CD8-positive, alpha-beta memory T cell (primary cell): ENCODE measurements around the gene MIB2. TPM values are rescaled to one million over a fixed set of nuclear protein-coding genes. Genes with fewer than 3 reads are reported as not detected.
"Not testable (repeated sequence)": the region's sequence is repeated elsewhere in the genome, so short reads cannot be mapped to it uniquely, and the experiment has no call there.

ENCODE experiments used
- CTCF ChIA-PET: fragments of 350-600 bp; sonication (Branson Sonifier 250); formaldehyde crosslinking; loops from one replicate; lab custom pipeline; 2021; ENCODE audit warnings: antibody characterized with exemption; lab: Charles Lee
- POLR2A ChIA-PET: fragments of 350-600 bp; sonication (Branson Sonifier 250); formaldehyde crosslinking; loops from one replicate; lab custom pipeline; 2021; ENCODE audit warnings: antibody characterized with exemption; lab: Charles Lee
- DNase-seq, 5 donors: peaks; one replicate each; pipeline versions ENCODE4 v3.0.0 to v3.0.0-alpha.2; 2020 to 2022; ENCODE audit warnings: mixed read lengths in 1 of 5
- H3K27ac ChIP-seq: one replicate; pipeline ENCODE4 v1.7.0; 2013; ENCODE audit warnings: low read depth, mild to moderate bottlenecking, low read length, moderate library complexity
- H3K27me3 ChIP-seq: 2 replicates; pipeline ENCODE4 v1.7.0; 2013; ENCODE audit warnings: low read length, mild to moderate bottlenecking; ENCODE audit not compliant: insufficient read depth, poor library complexity, severe bottlenecking
- H3K36me3 ChIP-seq: 2 replicates; pipeline ENCODE4 v1.7.0; 2013; ENCODE audit warnings: mild to moderate bottlenecking, low read length, moderate library complexity; ENCODE audit not compliant: insufficient read depth
- H3K4me1 ChIP-seq: 2 replicates; pipeline ENCODE4 v1.7.0; 2013; ENCODE audit warnings: mild to moderate bottlenecking, low read length, moderate library complexity; ENCODE audit not compliant: insufficient read depth
- H3K4me3 ChIP-seq: 2 replicates; pipeline ENCODE4 v1.7.0; 2013; ENCODE audit warnings: mild to moderate bottlenecking, low read length
- H3K9me3 ChIP-seq: 2 replicates; pipeline ENCODE4 v1.7.0; 2013; ENCODE audit warnings: mild to moderate bottlenecking, low read length
- H3K27ac Mint-ChIP-seq, 8 donors: one replicate each; pipeline ENCODE4 v1.8.0; 2020 to 2021; ENCODE audit warnings: mixed read lengths in 8 of 8, mild to moderate bottlenecking in 6 of 8, inconsistent platforms in 3 of 8, moderate library complexity in 3 of 8
- H3K27me3 Mint-ChIP-seq, 2 donors: one replicate each; pipeline ENCODE4 v1.8.0; 2020 to 2021; ENCODE audit warnings: mixed read lengths in 2 of 2, mild to moderate bottlenecking in 1 of 2, moderate library complexity in 1 of 2
- H3K36me3 Mint-ChIP-seq, 3 donors: one replicate each; pipeline ENCODE4 v1.8.0; 2020 to 2021; ENCODE audit warnings: mixed read lengths in 3 of 3, inconsistent platforms in 1 of 3, mild to moderate bottlenecking in 1 of 3
- H3K4me1 Mint-ChIP-seq, 3 donors: one replicate each; pipeline ENCODE4 v1.8.0; 2020 to 2021; ENCODE audit warnings: mixed read lengths in 3 of 3, inconsistent platforms in 1 of 3, mild to moderate bottlenecking in 1 of 3
- H3K4me3 Mint-ChIP-seq, 7 donors: one replicate each; pipeline ENCODE4 v1.8.0; 2020 to 2021; ENCODE audit warnings: mixed read lengths in 7 of 7, mild to moderate bottlenecking in 6 of 7, moderate library complexity in 4 of 7, inconsistent platforms in 2 of 7
- H3K9me3 Mint-ChIP-seq, 5 donors: one replicate each; pipeline ENCODE4 v1.8.0; 2020 to 2022; ENCODE audit warnings: mixed read lengths in 5 of 5, mild to moderate bottlenecking in 3 of 5, moderate library complexity in 2 of 5, inconsistent platforms in 1 of 5
- polyA plus RNA-seq: library from polyadenylated mRNA; unstranded; fragments of 300-500 nt; fragmentation: Illumina TruSeq; gene quantifications from one replicate; pipeline ENCODE4 v1.2.3, GENCODE V29; 2021
- total RNA-seq, 2 experiments: library from RNA; stranded (reverse); gene quantifications; one replicate each; pipeline ENCODE4 v1.2.3, GENCODE V29; 2021

The MIB2 gene
- total and polyA plus RNA-seq, 3 experiments from 2014 or later, result 40.4 to 46.6 (median 45.7) TPM

DNA sequence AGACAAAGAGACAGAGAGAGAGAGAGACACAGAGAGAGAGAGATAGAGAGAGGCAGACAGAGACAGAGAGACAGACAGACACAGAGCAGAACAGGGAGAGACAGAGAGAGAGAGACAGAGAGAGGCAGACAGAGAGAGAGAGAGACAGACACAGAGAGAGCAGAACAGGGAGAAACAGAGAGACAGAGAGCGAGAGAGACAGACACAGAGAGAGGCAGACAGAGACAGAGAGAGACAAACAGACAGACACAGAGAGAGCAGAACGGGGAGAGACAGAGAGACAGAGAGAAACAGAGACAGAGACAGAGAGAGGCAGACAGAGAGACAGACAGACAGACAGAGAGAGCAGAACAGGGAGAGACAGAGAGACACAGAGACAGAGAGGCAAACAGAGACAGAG, 20.0 kb upstream of the MIB2 start:
- H3K4me3 ChIP-seq, H3K36me3 Mint-ChIP-seq, H3K4me3 Mint-ChIP-seq, H3K9me3 ChIP-seq, POLR2A ChIA-PET, H3K9me3 Mint-ChIP-seq, H3K27me3 ChIP-seq, H3K4me1 Mint-ChIP-seq, H3K27me3 Mint-ChIP-seq, H3K36me3 ChIP-seq, H3K27ac ChIP-seq, H3K4me1 ChIP-seq, CTCF ChIA-PET, H3K27ac Mint-ChIP-seq, DNase-seq: not testable (repeated sequence)

DNA sequence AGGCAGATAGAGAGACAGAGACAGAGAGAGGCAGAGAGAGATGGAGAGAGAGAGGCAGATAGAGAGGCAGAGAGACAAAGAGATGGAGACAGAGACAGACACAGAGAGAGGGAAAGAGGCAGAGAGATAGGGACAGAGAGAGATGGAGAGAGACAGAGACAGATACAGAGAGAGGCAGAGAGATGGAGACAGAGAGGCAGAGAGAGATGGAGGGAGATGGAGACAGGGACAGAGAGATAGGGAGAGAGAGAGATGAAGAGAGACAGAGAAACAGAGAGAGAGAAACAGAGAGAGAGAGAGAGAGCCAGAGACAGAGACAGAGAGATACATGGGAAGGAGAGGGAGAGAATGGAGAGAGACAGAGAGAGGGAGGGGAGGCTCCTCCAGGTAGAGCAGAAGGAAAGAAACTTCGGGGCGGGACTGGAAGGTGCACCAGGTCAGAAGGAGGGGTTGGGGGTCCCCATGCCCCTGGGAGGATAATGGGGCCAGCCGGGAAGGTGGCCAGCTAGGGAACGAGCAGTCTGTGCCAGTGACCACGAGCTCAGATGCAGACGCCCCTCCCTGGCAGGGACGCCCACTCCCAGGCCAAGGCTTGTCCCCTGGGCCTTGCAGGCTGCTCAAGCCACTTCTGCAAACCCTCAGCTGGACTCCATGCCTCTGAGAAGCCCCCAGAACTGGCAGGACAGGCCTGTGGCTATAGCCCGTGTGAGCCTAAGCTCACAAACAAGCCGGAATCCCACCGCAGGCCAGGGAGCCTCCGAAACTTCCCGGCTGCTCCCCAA, 18.6 kb upstream of the MIB2 start:
- H3K4me1 Mint-ChIP-seq, result peaks cover 0 to 6% (median 0%) of the 10 kb centered on the region in 3 donors
- Histone ChIP-seq H3K4me1 (peaks cover 6% of the 10 kb centered on the region), H3K4me3 (no peak overlapping the region), H3K27ac (no peak overlapping the region), H3K9me3 (no peaks in the 10 kb centered on the region), H3K36me3 (no peaks in the 10 kb centered on the region), H3K27me3 (no peaks in the 10 kb centered on the region)
- H3K9me3 Mint-ChIP-seq, result no peaks in the 10 kb centered on the region
- H3K27ac Mint-ChIP-seq, result no peak overlapping the region
- no peak for DNase-seq
- ChIA-PET POLR2A (no interaction called here), CTCF (no interaction called here)
- H3K4me3 Mint-ChIP-seq, result no peak overlapping the region
- H3K27me3 Mint-ChIP-seq, result peaks cover 0 to 9% of the 10 kb centered on the region in 2 donors
- no peaks in the 10 kb centered on the region for H3K36me3 Mint-ChIP-seq

DNA sequence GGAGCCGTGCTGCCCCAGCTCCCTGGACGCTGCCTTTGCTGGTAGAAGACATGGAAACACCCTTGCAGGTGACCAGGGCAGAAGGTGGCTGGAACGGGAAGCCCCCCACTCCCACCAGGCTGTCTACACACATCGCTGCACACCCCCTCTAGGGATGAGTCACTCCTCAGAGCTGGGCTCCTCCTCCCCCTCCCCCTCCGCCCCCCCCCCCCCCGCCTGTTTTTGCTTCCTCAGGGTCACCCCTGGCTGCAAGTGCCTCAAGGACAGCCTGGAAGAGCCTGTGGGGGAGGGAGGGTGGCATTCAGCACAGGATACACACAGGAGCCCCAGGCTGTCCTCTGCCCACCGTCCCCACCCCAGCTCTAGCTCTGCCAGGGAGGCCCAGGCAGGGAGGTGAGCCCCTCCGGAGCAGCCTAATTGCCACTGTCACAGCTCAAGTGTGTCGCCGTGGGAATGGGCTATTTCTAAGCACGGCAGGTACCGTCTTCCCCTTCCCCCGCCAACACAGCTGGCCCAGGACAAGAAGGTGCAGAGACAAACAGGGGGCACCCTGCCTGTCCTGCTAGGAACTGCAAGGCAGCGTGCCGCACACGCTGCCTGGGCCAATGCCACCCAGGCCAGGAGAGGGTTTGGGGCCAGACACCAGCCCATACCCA, 17.9 kb upstream of the MIB2 start:
- Histone ChIP-seq H3K27me3 (no peaks in the 10 kb centered on the region), H3K4me3 (no peak overlapping the region), H3K4me1 (peaks cover 6% of the 10 kb centered on the region), H3K9me3 (no peaks in the 10 kb centered on the region), H3K36me3 (no peaks in the 10 kb centered on the region), H3K27ac (no peak overlapping the region)
- peak overlapping the region in 4 of 7 donors; percentile 38 to 86 (median 64) for H3K4me3 Mint-ChIP-seq
- no peak for DNase-seq
- POLR2A ChIA-PET, result no interaction called here
- no peaks in the 10 kb centered on the region for H3K9me3 Mint-ChIP-seq
- peak overlapping the region in 1 of 8 donors; percentile 50 for H3K27ac Mint-ChIP-seq
- H3K4me1 Mint-ChIP-seq, result peaks cover 0 to 6% (median 0%) of the 10 kb centered on the region in 3 donors
- H3K27me3 Mint-ChIP-seq, result peaks cover 0 to 9% of the 10 kb centered on the region in 2 donors
- CTCF ChIA-PET, result no interaction called here
- no peaks in the 10 kb centered on the region for H3K36me3 Mint-ChIP-seq

DNA sequence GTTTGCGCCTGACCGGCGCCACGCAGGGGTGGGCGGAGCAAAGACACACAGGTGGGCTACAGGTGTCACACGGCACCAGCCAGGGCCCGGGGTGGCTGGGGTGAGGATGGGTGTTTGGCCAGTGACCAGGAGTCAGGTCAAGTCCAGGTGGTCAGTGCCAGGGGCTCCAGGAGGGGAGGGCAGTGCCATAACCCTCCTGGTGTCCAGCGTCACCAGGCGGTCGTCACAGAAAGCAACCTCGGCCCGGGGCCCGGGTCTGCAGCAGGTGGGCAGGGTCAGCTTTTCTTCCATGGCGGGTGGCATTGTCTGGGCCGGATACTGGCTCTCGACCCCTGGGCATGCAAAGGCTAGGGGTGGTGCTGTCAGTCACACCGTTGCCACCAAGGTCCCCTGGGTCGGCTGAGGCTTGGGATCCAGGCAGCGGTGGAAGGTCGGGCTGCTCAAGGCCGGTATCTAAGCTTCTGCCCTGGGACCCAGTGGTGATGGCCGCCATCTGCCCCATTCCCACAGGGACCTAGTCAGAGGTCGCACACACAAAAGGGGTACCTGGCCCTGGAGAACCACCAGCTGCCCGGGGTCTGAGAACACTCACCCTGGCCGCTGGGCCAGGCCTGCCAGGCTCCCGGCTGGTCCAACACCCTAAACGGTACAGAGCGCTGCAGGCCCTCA, 17.1 kb upstream of the MIB2 start:
- Mint-ChIP-seq H3K4me3 (peak overlapping the region in 6 of 7 donors; percentile 62 to 89 (median 76)), H3K9me3 (no peaks in the 10 kb centered on the region), H3K27ac (peak overlapping the region in 1 of 8 donors; percentile 50), H3K36me3 (no peaks in the 10 kb centered on the region), H3K27me3 (peaks cover 0 to 9% of the 10 kb centered on the region in 2 donors), H3K4me1 (peaks cover 0 to 6% (median 0%) of the 10 kb centered on the region in 3 donors)
- ChIA-PET CTCF (interaction anchor here (1.1 kb wide), 1 partner anchor 15 kb away, joined by 3 read pairs; no protein-coding TSS in a partner anchor), POLR2A (no interaction called here)
- Histone ChIP-seq H3K9me3 (no peaks in the 10 kb centered on the region), H3K4me1 (peaks cover 6% of the 10 kb centered on the region), H3K27ac (no peak overlapping the region), H3K27me3 (no peaks in the 10 kb centered on the region), H3K4me3 (no peak overlapping the region), H3K36me3 (no peaks in the 10 kb centered on the region)
- DNase-seq, result no peak

DNA sequence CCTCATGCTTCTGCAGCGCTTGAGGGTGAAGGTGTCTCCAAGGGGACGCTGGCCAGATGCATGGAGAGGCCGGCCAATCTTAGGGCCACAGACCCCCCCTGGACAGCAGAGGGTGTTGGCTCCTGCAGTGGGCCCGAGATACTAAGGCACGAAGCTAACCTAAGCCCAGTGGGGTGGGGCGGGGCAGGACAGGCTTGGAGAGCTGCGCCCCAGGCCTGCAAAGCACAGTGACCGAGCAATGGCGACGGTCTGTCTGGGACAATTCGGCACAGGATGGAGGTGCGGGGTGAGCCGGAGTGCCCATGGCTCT, 16.6 kb upstream of the MIB2 start:
- no peak overlapping the region for H3K4me3 ChIP-seq
- H3K9me3 Mint-ChIP-seq, result no peaks in the 10 kb centered on the region
- no peaks in the 10 kb centered on the region for H3K9me3 ChIP-seq
- H3K27me3 Mint-ChIP-seq, result peaks cover 0 to 9% of the 10 kb centered on the region in 2 donors
- H3K36me3 Mint-ChIP-seq, result no peaks in the 10 kb centered on the region
- CTCF ChIA-PET, result interaction anchor here (1.1 kb wide), 1 partner anchor 15 kb away, joined by 3 read pairs; no protein-coding TSS in a partner anchor
- peaks cover 0 to 6% (median 0%) of the 10 kb centered on the region in 3 donors for H3K4me1 Mint-ChIP-seq
- POLR2A ChIA-PET, result no interaction called here
- H3K27me3 ChIP-seq, result no peaks in the 10 kb centered on the region
- peak overlapping the region in 6 of 7 donors; percentile 40 to 89 (median 72) for H3K4me3 Mint-ChIP-seq
- H3K27ac ChIP-seq, result no peak overlapping the region
- DNase-seq, result no peak
- no peaks in the 10 kb centered on the region for H3K36me3 ChIP-seq
- peak overlapping the region in 1 of 8 donors; percentile 76 for H3K27ac Mint-ChIP-seq
- peaks cover 6% of the 10 kb centered on the region for H3K4me1 ChIP-seq

DNA sequence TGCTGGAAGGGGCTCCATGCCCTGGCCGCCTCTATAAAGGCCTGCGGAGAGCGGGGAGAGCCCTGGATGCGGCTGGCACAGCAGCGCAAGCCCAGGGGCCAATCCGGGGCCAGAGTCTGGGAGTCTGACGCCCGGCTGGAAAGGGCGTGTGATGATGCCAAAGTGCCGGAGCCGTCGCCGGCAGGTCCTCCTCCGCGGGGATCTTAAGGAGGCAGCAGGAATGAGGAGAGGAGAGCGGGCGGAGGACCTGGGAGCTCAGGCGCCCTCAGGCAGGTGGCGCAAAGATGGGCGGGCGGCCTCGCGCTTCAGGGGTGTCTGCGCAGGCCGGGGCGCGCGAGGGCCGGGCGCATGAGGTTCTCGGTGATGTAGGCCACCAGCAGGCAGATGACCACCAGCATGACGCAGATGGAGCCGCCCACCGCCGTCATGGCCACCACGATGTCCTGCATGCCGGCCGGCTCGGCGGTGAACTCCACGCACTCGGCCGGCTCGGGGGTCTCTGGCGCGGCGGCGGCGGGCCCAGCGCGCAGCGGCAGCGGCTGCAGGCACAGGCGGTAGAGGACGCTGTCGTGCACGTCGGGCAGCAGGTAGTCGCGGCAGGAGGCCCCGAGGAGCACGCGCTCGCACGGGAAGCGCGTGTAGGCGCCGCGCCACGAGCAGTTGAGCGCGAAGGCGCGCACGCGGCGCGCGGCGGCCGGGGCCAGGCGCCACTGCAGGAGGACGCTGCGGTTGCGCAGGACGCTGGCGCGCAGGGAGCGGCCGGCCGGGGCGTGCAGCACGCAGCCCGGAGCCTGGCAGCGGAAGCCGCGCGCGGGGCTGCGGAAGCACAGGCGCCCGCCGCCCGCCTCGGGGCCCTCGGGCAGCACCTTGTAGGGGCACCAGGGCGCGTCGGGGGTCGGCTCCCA, 16.0 kb upstream of the MIB2 start:
- no peaks in the 10 kb centered on the region for H3K9me3 ChIP-seq
- Mint-ChIP-seq H3K4me1 (peaks cover 0 to 6% (median 0%) of the 10 kb centered on the region in 3 donors), H3K27me3 (peaks cover 0 to 9% of the 10 kb centered on the region in 2 donors), H3K36me3 (no peaks in the 10 kb centered on the region), H3K4me3 (peak overlapping the region; percentile 26 to 89 (median 71)), H3K9me3 (no peaks in the 10 kb centered on the region), H3K27ac (peak overlapping the region in 1 of 8 donors; percentile 76)
- H3K27me3 ChIP-seq, result no peaks in the 10 kb centered on the region
- peak in 2 of 5 donors; percentile 30 to 40 for DNase-seq
- H3K4me1 ChIP-seq, result peaks cover 6% of the 10 kb centered on the region
- H3K36me3 ChIP-seq, result no peaks in the 10 kb centered on the region
- H3K27ac ChIP-seq, result no peak overlapping the region
- CTCF ChIA-PET, result interaction anchor here (1.1 kb wide), 1 partner anchor 16 kb away, joined by 3 read pairs; no protein-coding TSS in a partner anchor
- H3K4me3 ChIP-seq, result no peak overlapping the region
- POLR2A ChIA-PET, result no interaction called here

DNA sequence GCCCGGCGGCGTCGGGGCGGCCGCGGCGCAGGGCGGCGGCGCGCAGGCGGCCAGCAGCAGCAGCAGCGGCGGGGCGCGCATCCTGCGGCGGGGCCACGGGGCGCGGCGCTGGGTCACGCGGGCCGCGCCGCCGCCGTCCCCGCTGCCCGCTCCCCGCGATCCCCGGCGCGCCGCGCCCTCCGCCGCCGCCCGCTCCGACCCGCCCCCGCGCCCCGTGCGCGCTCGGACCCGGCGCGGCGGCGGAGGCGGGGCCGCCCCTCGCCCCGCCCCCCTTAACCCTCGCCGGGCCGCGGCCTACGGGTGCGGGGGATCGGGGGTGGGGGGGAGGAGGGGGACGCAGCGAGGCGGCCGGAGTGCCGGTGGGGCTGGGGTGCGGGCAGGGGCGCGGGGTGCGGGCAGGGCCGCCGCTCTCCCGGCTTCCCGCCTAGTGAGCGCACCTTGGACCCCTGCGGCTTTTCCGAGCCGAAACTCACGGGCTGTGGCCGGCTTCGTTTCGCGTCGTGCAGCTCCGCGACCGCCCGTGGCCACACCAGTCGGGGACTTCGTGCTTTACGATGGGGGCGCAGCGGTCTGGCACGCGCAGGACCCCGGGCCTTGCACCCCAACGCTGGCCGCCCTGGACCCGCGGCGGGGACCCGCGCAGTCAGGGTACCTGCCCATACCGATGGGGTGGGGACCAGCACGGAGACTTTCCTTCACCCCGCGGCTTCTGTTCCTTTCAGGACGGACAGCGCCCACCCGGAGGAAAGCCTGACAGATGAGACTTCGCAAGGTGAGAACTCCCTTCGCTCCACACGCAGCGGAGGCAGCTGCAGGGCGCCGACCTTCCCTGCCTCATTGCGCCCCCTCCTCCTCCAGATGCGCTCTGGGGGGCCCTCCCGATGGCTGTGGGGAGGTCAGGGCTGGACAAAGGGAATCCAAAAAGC, 15.1 kb upstream of the MIB2 start, which contains the start of gene FNDC10:
Gene FNDC10 (minus strand): TSS at position 201 of the 926 bp plus-strand sequence. CDS start 120 bp downstream, at position 81.
- Histone ChIP-seq H3K9me3 (no peaks in the 10 kb centered on the region), H3K27ac (no peak within 1 kb of the TSS), H3K36me3 (no peaks in the 10 kb centered on the region), H3K4me1 (peaks cover 6% of the 10 kb centered on the region), H3K4me3 (no peak within 1 kb of the TSS), H3K27me3 (no peaks in the 10 kb centered on the region)
- Mint-ChIP-seq H3K4me3 (peak within 1 kb of the TSS in 6 of 7 donors; percentile 47 to 89 (median 72)), H3K9me3 (no peaks in the 10 kb centered on the region), H3K27me3 (peaks cover 0 to 9% of the 10 kb centered on the region in 2 donors), H3K36me3 (no peaks in the 10 kb centered on the region), H3K27ac (peak within 1 kb of the TSS in 1 of 8 donors; percentile 76), H3K4me1 (peaks cover 0 to 6% (median 0%) of the 10 kb centered on the region in 3 donors)
- ChIA-PET CTCF (no interaction called here), POLR2A (no interaction called here)
- no peak for DNase-seq
